ENCODE results near the gene RAB11FIP4.

RAB11FIP4 gene

DNA sequence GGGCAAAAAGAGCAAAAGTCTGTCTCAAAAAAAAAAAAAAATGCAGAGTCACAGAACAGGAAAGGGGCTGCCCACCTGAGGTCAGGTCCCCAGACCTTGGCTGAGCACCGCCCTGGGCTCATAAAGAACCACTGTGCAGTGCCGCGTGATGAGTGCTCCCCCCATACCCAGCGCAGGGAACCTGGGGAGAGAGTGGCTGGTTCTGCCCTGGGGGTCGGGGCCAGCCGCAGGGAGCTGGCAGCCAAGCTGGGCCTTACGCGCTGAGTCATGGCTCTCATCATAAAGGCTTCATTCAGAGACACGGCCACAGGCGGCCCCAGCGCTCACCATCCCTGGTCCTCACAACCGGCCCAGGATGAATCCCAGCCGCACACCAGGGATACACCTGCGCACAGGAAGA is 80.7 kb downstream of the RAB11FIP4 start:
- Histone ChIP-seq H4K20me1 (ENCODE audit: insufficient read depth, low read length) (no peaks in the 10 kb centered on the region), H3K36me3 (ENCODE audit: insufficient read depth, low read length) (no peaks in the 10 kb centered on the region), H2AFZ (ENCODE audit: low read depth, low read length) (no peak overlapping the region), H3K4me2 (ENCODE audit: insufficient read depth, low read length) (no peak overlapping the region), H3K79me2 (ENCODE audit: insufficient read depth, low read length) (no peaks in the 10 kb centered on the region), H3K4me1 (ENCODE audit: insufficient read depth, low read length) (peaks cover 9% of the 10 kb centered on the region), H3K27me3 (ENCODE audit: insufficient read depth, low read length, poor library complexity) (no peaks in the 10 kb centered on the region), H3K27ac (ENCODE audit: low read length) (no peak overlapping the region), H3K4me3 (ENCODE audit: low read depth in 1 of 2, low read length in 2 of 2) (no peak overlapping the region), H3K9me3 (ENCODE audit: insufficient read depth, low read length, severe bottlenecking) (no peaks in the 10 kb centered on the region), H3K9ac (ENCODE audit: low read depth, low read length) (no peak overlapping the region)
- TF ChIP-seq, protein P1, sequence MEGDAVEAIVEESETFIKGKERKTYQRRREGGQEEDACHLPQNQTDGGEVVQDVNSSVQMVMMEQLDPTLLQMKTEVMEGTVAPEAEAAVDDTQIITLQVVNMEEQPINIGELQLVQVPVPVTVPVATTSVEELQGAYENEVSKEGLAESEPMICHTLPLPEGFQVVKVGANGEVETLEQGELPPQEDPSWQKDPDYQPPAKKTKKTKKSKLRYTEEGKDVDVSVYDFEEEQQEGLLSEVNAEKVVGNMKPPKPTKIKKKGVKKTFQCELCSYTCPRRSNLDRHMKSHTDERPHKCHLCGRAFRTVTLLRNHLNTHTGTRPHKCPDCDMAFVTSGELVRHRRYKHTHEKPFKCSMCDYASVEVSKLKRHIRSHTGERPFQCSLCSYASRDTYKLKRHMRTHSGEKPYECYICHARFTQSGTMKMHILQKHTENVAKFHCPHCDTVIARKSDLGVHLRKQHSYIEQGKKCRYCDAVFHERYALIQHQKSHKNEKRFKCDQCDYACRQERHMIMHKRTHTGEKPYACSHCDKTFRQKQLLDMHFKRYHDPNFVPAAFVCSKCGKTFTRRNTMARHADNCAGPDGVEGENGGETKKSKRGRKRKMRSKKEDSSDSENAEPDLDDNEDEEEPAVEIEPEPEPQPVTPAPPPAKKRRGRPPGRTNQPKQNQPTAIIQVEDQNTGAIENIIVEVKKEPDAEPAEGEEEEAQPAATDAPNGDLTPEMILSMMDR (IDR thresholded peaks at IDR 0.05; ENCODE audit: borderline replicate concordance, extremely low read depth, low read length, poor library complexity, severe bottlenecking) = no peak
- no peak for TF ChIP-seq EZH2 (IDR thresholded peaks at IDR 0.05; ENCODE audit: borderline replicate concordance, low read depth, low read length, severe bottlenecking)
- ATAC-seq (ENCODE audit: insufficient read depth, low read depth) (no peak), DNase-seq (no peak)

DNA sequence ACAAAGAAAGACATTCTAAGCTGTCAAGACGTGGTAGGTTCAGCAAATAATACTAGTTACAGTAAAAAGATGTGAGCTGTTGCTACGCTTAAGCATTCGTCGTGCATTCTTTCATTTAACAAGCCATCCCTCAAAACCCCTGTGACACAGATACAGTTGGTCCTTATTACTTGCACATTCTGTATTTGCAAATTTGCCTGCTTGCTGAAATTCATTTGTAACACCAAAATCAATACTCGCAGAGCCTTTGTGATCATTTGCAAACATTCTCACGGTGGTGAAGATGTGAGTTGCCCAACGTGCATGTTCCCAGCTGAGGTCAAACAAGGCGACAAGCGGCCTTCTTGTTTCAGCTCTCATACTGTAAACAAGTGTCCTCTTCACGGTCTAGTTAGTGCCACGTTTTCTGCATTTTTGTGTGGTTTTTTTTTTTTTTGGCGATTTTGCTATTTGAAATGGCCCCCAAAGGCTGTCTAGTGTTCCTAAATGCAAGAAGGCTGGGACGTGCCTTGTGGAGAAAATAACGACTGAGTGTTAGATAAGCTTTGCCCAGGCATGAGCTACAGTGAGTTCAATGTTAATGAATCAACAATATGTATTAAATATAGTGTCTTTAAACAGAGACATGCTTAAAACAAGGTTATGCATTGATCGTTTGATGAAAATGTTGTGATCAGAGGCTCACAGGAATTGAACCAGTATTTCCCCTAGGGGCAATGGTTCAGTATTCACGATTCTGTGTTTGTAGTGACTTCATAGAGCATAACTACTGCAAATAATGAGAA is 84.1 kb downstream of the RAB11FIP4 start:
- DNase-seq (no peak), ATAC-seq (ENCODE audit: insufficient read depth, low read depth) (no peak)
- no peak overlapping the region for H3K4me3 ChIP-seq (ENCODE audit: low read depth in 1 of 2, low read length in 2 of 2)
- H3K4me1 ChIP-seq (ENCODE audit: insufficient read depth, low read length) = peaks cover 1% of the 10 kb centered on the region
- H3K79me2 ChIP-seq (ENCODE audit: insufficient read depth, low read length) = no peaks in the 10 kb centered on the region
- no peaks in the 10 kb centered on the region for H3K27me3 ChIP-seq (ENCODE audit: insufficient read depth, low read length, poor library complexity)
- no peak overlapping the region for H3K27ac ChIP-seq (ENCODE audit: low read length)
- H3K9me3 ChIP-seq (ENCODE audit: insufficient read depth, low read length, severe bottlenecking) = no peaks in the 10 kb centered on the region
- no peak overlapping the region for H2AFZ ChIP-seq (ENCODE audit: low read depth, low read length)
- no peak overlapping the region for H3K9ac ChIP-seq (ENCODE audit: low read depth, low read length)
- TF ChIP-seq, protein P1 (IDR thresholded peaks at IDR 0.05; ENCODE audit: borderline replicate concordance, extremely low read depth, low read length, poor library complexity, severe bottlenecking) = no peak
- TF ChIP-seq EZH2 (IDR thresholded peaks at IDR 0.05; ENCODE audit: borderline replicate concordance, low read depth, low read length, severe bottlenecking) = no peak
- no peak overlapping the region for H3K4me2 ChIP-seq (ENCODE audit: insufficient read depth, low read length)
- no peaks in the 10 kb centered on the region for H3K36me3 ChIP-seq (ENCODE audit: insufficient read depth, low read length)
- H4K20me1 ChIP-seq (ENCODE audit: insufficient read depth, low read length) = no peaks in the 10 kb centered on the region

DNA sequence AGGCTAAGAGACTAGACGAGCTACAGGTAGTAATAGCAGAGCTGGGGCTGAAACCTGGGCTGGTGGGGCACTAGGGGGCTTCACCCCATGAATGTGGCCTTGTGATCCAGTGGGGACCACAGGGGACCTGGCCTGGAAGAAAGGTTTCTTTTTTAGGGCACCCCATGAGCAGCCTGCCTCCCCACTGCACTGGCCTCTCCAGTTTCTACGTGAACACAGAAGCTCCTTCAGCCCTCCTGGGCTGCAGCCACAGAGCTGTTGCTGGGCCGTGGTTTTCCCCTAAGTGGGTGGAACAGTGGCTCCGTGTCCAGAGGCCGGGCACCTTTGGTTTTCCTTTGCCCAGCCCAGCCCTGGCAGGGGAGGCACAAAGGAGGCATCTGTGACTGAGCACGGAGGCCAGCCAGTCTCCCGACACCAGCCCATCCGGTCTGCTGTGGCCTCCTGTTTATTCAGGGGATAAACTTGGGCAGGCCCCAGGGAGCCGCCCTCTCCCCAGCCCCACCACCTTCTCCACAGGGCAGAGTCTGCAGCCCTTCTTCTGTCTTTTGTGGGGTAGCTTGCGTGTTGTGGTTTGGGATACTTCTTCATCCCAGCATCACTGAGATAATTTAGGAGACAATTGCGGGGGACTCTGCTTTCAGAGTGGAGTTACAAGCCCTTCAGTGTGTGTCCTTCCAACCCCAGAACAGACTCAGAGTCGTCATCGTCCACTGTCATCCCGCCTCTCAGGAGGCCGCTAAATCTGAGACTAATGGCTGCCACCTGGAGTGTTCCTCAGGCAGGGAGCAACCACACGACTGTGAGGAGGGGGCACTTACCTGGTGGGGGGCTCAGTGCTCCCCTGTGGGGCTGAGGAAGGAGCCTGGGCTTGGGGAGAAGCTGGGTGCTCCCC is 85.3 kb downstream of the RAB11FIP4 start:
- no peaks in the 10 kb centered on the region for H4K20me1 ChIP-seq (ENCODE audit: insufficient read depth, low read length)
- TF ChIP-seq, protein P1 (IDR thresholded peaks at IDR 0.05; ENCODE audit: borderline replicate concordance, extremely low read depth, low read length, poor library complexity, severe bottlenecking) = no peak
- TF ChIP-seq EZH2 (IDR thresholded peaks at IDR 0.05; ENCODE audit: borderline replicate concordance, low read depth, low read length, severe bottlenecking) = no peak
- no peak overlapping the region for H3K9ac ChIP-seq (ENCODE audit: low read depth, low read length)
- no peak overlapping the region for H2AFZ ChIP-seq (ENCODE audit: low read depth, low read length)
- H3K9me3 ChIP-seq (ENCODE audit: insufficient read depth, low read length, severe bottlenecking) = no peaks in the 10 kb centered on the region
- no peak for DNase-seq
- no peaks in the 10 kb centered on the region for H3K27me3 ChIP-seq (ENCODE audit: insufficient read depth, low read length, poor library complexity)
- no peak overlapping the region for H3K4me3 ChIP-seq (ENCODE audit: low read depth in 1 of 2, low read length in 2 of 2)
- no peak for ATAC-seq (ENCODE audit: insufficient read depth, low read depth)
- H3K79me2 ChIP-seq (ENCODE audit: insufficient read depth, low read length) = no peaks in the 10 kb centered on the region
- H3K4me1 ChIP-seq (ENCODE audit: insufficient read depth, low read length) = no peaks in the 10 kb centered on the region
- H3K36me3 ChIP-seq (ENCODE audit: insufficient read depth, low read length) = no peaks in the 10 kb centered on the region
- no peak overlapping the region for H3K4me2 ChIP-seq (ENCODE audit: insufficient read depth, low read length)
- H3K27ac ChIP-seq (ENCODE audit: low read length) = no peak overlapping the region
